GM12872 (cell line): ENCODE measurements around the gene SLC5A10.

Experiments used
- CTCF ChIP-seq: IDR thresholded peaks from 3 replicates; pipeline ENCODE4 v1.5.1; 2011; ENCODE audit warnings: low read depth, mild to moderate bottlenecking, low read length, moderate library complexity; ENCODE audit not compliant: insufficient read depth

Gene SLC5A10

GRCh38 chr17:18919963-18920362, 32.0 kb upstream of the SLC5A10 start:
- TF ChIP-seq CTCF, result no peak

- TF ChIP-seq CTCF, result no peak
Measured at GRCh38 chr17:18920911-18921441, 31.0 kb upstream of the SLC5A10 start.

- no peak for TF ChIP-seq CTCF
Measured at GRCh38 chr17:18921485-18921884, 30.5 kb upstream of the SLC5A10 start.

- TF ChIP-seq CTCF, result no peak
Measured at GRCh38 chr17:18921912-18922451, 30.0 kb upstream of the SLC5A10 start.

GRCh38 chr17:18925187-18925586, 26.8 kb upstream of the SLC5A10 start:
- TF ChIP-seq CTCF, result no peak

- TF ChIP-seq CTCF, result peak; percentile 29; the same call in 1 of the 3 replicates
Measured at GRCh38 chr17:18928628-18929125, 23.3 kb upstream of the SLC5A10 start.

GRCh38 chr17:18932360-18933055, 19.5 kb upstream of the SLC5A10 start:
- TF ChIP-seq CTCF, result no peak
